T-cell (primary cell): ENCODE results near the gene MCUR1. TPM values are rescaled to one million over a fixed set of nuclear protein-coding genes. Genes with fewer than 3 reads are reported as not detected.
A peak's percentile ranks its signal among the peaks of the same experiment; 100 is the strongest.

Experiments
- ATAC-seq, 4 experiments: fragments of 200-7000 bp in 3 of 4; fragments of 150-1000 bp in 1 of 4; cut with Tn5 transposase; replicated peaks in 1 of 4; 1 replicate in 3 of 4; 2 replicates in 1 of 4; pipeline ENCODE4 v1.10.0; 2021; ENCODE audit warnings: moderate library complexity in 3 of 4, mild to moderate bottlenecking in 2 of 4, moderate number of reproducible peaks in 1 of 4
- CTCF ChIA-PET, 2 donors: fragments of 300-600 bp; sonication (Branson Sonifier 250); formaldehyde crosslinking; loops; one replicate each; lab custom pipeline; 2022; ENCODE audit warnings: antibody characterized with exemption in 2 of 2; lab: Charles Lee
- POLR2A ChIA-PET, 2 donors: fragments of 300-600 bp; sonication (Branson Sonifier 250); formaldehyde crosslinking; loops; one replicate each; lab custom pipeline; 2022; ENCODE audit warnings: antibody characterized with exemption in 2 of 2; lab: Charles Lee
- DNase-seq, 35 experiments: peaks; one replicate each; pipeline versions ENCODE4 v3.0.0 to v3.0.0-alpha.2; 2013 to 2023
- H3K27ac ChIP-seq: one replicate; pipeline ENCODE4 v1.5.1; 2013; ENCODE audit warnings: low read length
- H3K27me3 ChIP-seq, 2 experiments: replicated peaks in 1 of 2; 1 replicate in 1 of 2; 2 replicates in 1 of 2; pipeline versions ENCODE4 v1.6.1 to v1.7.0; 2013; ENCODE audit warnings: low read length in 1 of 2, mixed read lengths in 1 of 2; ENCODE audit not compliant: control insufficient read depth in 2 of 2, insufficient read depth in 2 of 2; ENCODE audit errors: extremely low read depth in 1 of 2
- H3K36me3 ChIP-seq, 2 donors: 1 replicate in 1 of 2; 2 replicates in 1 of 2; pipeline versions ENCODE4 v1.6.1 to v1.7.0; 2013; ENCODE audit warnings: low read length in 1 of 2; ENCODE audit not compliant: control insufficient read depth in 2 of 2, insufficient read depth in 1 of 2; ENCODE audit errors: extremely low read depth in 1 of 2
- H3K4me1 ChIP-seq, 2 experiments: 1 replicate in 1 of 2; 2 replicates in 1 of 2; pipeline versions ENCODE4 v1.6.1 to v1.7.0; 2013; ENCODE audit warnings: low read length in 2 of 2, mixed read lengths in 1 of 2; ENCODE audit not compliant: insufficient read depth in 2 of 2, control insufficient read depth in 1 of 2; ENCODE audit errors: extremely low read depth in 1 of 2
- H3K4me3 ChIP-seq, 2 donors: 1 replicate in 1 of 2; 2 replicates in 1 of 2; pipeline versions ENCODE4 v1.5.1 to v1.7.0; 2013; ENCODE audit warnings: mild to moderate bottlenecking in 2 of 2, low read length in 1 of 2, moderate library complexity in 1 of 2; ENCODE audit not compliant: control insufficient read depth in 1 of 2; ENCODE audit errors: extremely low read depth in 1 of 2
- H3K9me3 ChIP-seq: 2 replicates; pipeline ENCODE4 v1.7.0; 2013
- H3K27ac Mint-ChIP-seq, 2 donors: one replicate each; pipeline ENCODE4 v1.8.0; 2020 to 2021; ENCODE audit warnings: mild to moderate bottlenecking in 2 of 2, mixed read lengths in 2 of 2
- H3K27me3 Mint-ChIP-seq, 2 donors: one replicate each; pipeline ENCODE4 v1.8.0; 2021 to 2022; ENCODE audit warnings: mixed read lengths in 2 of 2
- H3K36me3 Mint-ChIP-seq: one replicate; pipeline ENCODE4 v1.8.0; 2021; ENCODE audit warnings: mixed read lengths
- H3K4me1 Mint-ChIP-seq, 3 donors: one replicate each; pipeline ENCODE4 v1.8.0; 2020 to 2022; ENCODE audit warnings: mixed read lengths in 3 of 3, mild to moderate bottlenecking in 1 of 3
- H3K4me3 Mint-ChIP-seq, 3 donors: one replicate each; pipeline ENCODE4 v1.8.0; 2020 to 2022; ENCODE audit warnings: mild to moderate bottlenecking in 3 of 3, mixed read lengths in 3 of 3, moderate library complexity in 3 of 3
- H3K9me3 Mint-ChIP-seq, 3 donors: one replicate each; pipeline ENCODE4 v1.8.0; 2020 to 2022; ENCODE audit warnings: mixed read lengths in 3 of 3
- WGBS: methylation state at CpG from one replicate; pipeline ENCODE4 v1.1.5; 2013; ENCODE audit warnings: missing lambda C conversion rate; ENCODE audit not compliant: insufficient coverage; 5-methylcytosine and 5-hydroxymethylcytosine counted together
- total RNA-seq, 35 experiments: library from RNA in 6 of 35; stranded (reverse) in 6 of 35; fragments of 120-200 nt in 1 of 35; gene quantifications; one replicate each; pipeline versions ENCODE4 v1.2.1 to v1.2.4 and lab custom pipeline; 2013 to 2026

Gene MCUR1
- total RNA-seq, 5 donors from 2014 or later (not counting 1 experiment from before 2014, with no cell fraction given) = 7.1 to 12.6 (median 9.3) TPM

DNA sequence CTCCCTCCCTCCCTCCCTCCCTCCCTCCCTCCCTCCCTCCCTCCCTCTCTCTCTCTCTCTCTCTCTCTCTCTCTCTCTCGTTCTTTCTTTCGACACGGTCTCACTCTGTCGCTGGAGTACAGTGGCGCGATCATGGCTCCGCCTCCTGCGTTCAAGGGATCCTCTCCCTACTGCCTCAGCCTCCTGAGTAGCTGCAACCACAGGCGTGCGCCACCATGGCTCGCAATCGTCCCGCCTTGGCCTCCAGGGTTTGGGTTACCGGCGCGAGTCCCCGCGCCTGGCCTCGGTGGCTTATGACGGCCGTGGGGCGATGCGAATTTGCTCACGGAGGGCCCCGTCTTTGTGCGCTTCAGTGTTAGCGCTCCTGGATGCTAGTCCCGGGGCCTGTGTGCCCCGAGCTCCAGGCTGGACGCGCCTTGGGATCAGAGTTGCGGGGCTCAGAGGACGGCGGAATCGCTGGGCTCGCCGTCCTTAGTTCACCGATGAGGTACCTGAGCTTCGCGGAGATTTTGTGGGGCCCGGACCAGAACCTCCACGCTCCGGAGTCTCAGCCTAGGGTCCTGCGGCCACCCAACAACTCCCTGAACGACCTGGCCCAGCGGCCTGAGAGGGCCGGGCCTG lies 45.2 kb downstream of the MCUR1 start:
- H3K27me3 ChIP-seq = peaks cover 0 to 2% of the 10 kb centered on the region in 2 experiments
- peaks cover 11 to 20% (median 16%) of the 10 kb centered on the region in 3 donors for H3K4me1 Mint-ChIP-seq
- no peak overlapping the region for H3K27ac ChIP-seq
- no peaks in the 10 kb centered on the region for H3K9me3 ChIP-seq
- no peaks in the 10 kb centered on the region for H3K36me3 Mint-ChIP-seq
- CTCF ChIA-PET = interaction anchor here in 1 of 2 donors (0.6 kb wide), 1 partner anchor 138 kb away, joined by 4 read pairs; no protein-coding TSS in a partner anchor
- no peaks in the 10 kb centered on the region for H3K36me3 ChIP-seq
- DNase-seq = no peak
- POLR2A ChIA-PET = no interaction called here
- no peak overlapping the region for H3K4me3 ChIP-seq
- H3K4me1 ChIP-seq = peaks cover 0 to 9% of the 10 kb centered on the region in 2 experiments
- peaks cover 0 to 1% of the 10 kb centered on the region in 2 donors for H3K27me3 Mint-ChIP-seq
- WGBS = 95% methylated on average over 43 of the region's 47 CpGs
- no peak for ATAC-seq
- no peak overlapping the region for H3K4me3 Mint-ChIP-seq
- no peak overlapping the region for H3K27ac Mint-ChIP-seq
- no peaks in the 10 kb centered on the region for H3K9me3 Mint-ChIP-seq

DNA sequence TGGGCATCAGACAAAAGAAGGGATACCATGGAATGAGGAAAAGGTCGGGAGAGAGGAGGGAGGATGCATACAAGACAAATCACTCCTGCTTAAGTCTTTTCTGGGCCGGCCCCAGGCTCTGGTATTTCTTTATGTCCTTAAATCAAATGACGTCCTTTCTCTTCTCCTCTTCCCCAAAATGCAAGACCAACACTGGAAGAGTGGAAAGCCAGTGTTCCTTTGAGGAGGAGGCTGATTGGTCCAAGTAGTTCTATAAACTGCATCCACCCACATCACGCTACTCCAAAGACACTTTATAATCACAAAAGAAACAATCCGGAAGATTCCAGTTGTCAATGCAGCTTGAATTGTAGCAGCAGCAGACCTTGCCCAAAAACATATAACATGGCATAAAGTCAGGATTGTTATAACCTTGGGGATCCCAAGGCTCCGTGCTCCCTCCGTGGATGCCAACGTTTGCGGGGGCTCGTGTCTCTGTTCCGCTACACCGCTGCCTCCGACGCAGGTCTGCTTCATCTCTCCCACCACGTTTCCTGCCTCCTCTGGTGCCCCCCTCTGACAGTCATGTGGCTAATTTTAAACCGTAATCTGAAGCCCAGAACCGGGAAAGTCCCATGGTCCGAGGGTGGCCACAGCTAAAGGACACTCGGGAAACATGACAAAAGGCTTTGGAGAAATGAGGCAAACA lies 47.1 kb downstream of the MCUR1 start:
- 14% methylated on average over 15 of the region's 19 CpGs for WGBS
- Mint-ChIP-seq H3K27me3 (peaks cover 0 to 1% of the 10 kb centered on the region in 2 donors), H3K36me3 (no peaks in the 10 kb centered on the region), H3K27ac (peak overlapping the region in 1 of 2 donors; percentile 8), H3K4me1 (peaks cover 23 to 37% (median 32%) of the 10 kb centered on the region in 3 donors), H3K9me3 (no peaks in the 10 kb centered on the region), H3K4me3 (peak overlapping the region; percentile 47 to 77 (median 61))
- H3K9me3 ChIP-seq = no peaks in the 10 kb centered on the region
- ChIA-PET CTCF (interaction anchor here in 1 of 2 donors (0.8 kb wide), 1 partner anchor 151 kb away, joined by 3 read pairs; no protein-coding TSS in a partner anchor), POLR2A (no interaction called here)
- peak in 30 of 35 experiments; percentile 5 to 64 (median 31) for DNase-seq
- peaks cover 0 to 2% of the 10 kb centered on the region in 2 experiments for H3K27me3 ChIP-seq
- H3K4me3 ChIP-seq = peak overlapping the region; percentile 10 to 52
- H3K27ac ChIP-seq = no peak overlapping the region
- ATAC-seq = peak; percentile 80 to 87 (median 81)
- peaks cover 13 to 21% of the 10 kb centered on the region in 2 experiments for H3K4me1 ChIP-seq
- no peaks in the 10 kb centered on the region for H3K36me3 ChIP-seq

DNA sequence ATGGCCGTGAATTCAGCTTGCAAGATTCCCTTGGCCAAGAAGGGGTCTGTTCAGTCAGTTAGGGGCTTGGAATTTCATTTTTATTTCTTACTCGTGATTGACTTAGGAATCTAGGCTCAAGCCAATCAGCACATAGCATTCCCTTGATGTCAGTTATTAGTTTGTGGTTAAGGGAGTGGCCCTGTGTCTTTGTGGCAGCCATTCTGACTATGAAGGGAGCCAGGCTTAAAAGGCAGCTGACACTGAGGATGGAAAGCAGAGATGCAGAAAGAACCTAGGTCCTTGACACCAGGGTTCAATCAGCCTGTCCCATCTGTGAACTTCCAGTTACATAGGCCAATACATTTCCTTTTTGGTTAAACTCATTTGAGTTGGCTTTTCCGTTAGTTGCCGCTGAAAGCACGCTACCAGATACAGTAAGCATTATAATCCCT lies 48.1 kb downstream of the MCUR1 start:
- Mint-ChIP-seq H3K36me3 (no peaks in the 10 kb centered on the region), H3K4me3 (peak overlapping the region in 1 of 3 donors; percentile 37), H3K4me1 (peaks cover 26 to 42% (median 37%) of the 10 kb centered on the region in 3 donors), H3K9me3 (no peaks in the 10 kb centered on the region), H3K27me3 (peaks cover 0 to 1% of the 10 kb centered on the region in 2 donors), H3K27ac (no peak overlapping the region)
- CTCF ChIA-PET = interaction anchor here in 1 of 2 donors (0.8 kb wide), 1 partner anchor 150 kb away, joined by 3 read pairs; no protein-coding TSS in a partner anchor
- Histone ChIP-seq H3K36me3 (no peaks in the 10 kb centered on the region), H3K27ac (no peak overlapping the region), H3K4me3 (no peak overlapping the region), H3K27me3 (peaks cover 0 to 2% of the 10 kb centered on the region in 2 experiments), H3K9me3 (no peaks in the 10 kb centered on the region), H3K4me1 (peaks cover 13 to 24% of the 10 kb centered on the region in 2 experiments)
- DNase-seq = no peak
- 100% methylated on average over 1 of the region's 5 CpGs for WGBS
- POLR2A ChIA-PET = no interaction called here
- ATAC-seq = no peak

DNA sequence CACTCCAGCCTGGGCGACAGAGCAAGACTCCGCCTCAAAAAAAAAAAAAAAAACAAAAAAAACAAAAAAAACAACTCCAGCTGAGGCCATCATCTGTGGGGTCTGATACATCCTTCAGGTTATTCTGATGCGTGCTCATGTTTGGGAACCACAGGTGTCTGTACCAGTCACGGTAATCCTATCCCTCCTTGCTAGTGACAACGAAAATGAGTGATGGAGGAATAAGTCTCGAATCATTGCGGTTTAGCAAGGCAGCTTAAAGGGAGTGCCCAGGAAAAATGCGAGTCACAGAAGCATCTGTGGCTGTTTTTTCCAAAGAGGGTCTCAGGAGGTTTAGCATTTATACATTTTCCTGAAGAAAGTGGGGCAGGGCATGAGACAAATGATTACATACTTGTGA lies 48.8 kb downstream of the MCUR1 start:
- peaks cover 13 to 24% of the 10 kb centered on the region in 2 experiments for H3K4me1 ChIP-seq
- no peak overlapping the region for H3K27ac Mint-ChIP-seq
- peaks cover 26 to 42% (median 37%) of the 10 kb centered on the region in 3 donors for H3K4me1 Mint-ChIP-seq
- peaks cover 0 to 1% of the 10 kb centered on the region in 2 donors for H3K27me3 Mint-ChIP-seq
- peaks cover 0 to 2% of the 10 kb centered on the region in 2 experiments for H3K27me3 ChIP-seq
- DNase-seq = no peak
- H3K4me3 ChIP-seq = no peak overlapping the region
- H3K27ac ChIP-seq = no peak overlapping the region
- POLR2A ChIA-PET = no interaction called here
- H3K9me3 Mint-ChIP-seq = no peaks in the 10 kb centered on the region
- ATAC-seq = no peak
- H3K36me3 Mint-ChIP-seq = no peaks in the 10 kb centered on the region
- 100% methylated on average over 4 of the region's 8 CpGs for WGBS
- H3K9me3 ChIP-seq = no peaks in the 10 kb centered on the region
- no peak overlapping the region for H3K4me3 Mint-ChIP-seq
- CTCF ChIA-PET = no interaction called here
- H3K36me3 ChIP-seq = no peaks in the 10 kb centered on the region

DNA sequence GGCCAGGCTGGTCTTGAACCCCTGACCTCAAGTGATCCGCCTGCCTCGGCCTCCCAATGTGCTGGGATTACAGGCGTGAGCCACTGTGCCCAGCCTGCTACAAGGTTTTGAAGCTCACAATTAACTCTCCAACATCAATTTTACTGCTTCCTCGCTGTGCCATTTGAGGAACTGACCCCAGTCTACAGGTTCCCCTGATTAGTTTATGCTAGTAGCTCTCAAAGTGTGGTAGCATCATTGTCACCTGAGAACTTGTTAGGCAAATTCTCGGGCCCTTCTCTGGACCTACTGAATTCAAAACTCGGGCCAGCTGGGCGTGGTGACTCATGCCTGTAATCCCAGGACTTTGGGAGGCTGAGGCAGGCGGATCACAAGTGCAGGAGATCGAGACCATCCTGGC lies 49.4 kb downstream of the MCUR1 start:
- Histone ChIP-seq H3K36me3 (no peaks in the 10 kb centered on the region), H3K4me1 (peaks cover 13 to 24% of the 10 kb centered on the region in 2 experiments), H3K9me3 (no peaks in the 10 kb centered on the region), H3K27me3 (peaks cover 0 to 2% of the 10 kb centered on the region in 2 experiments), H3K4me3 (no peak overlapping the region), H3K27ac (no peak overlapping the region)
- Mint-ChIP-seq H3K4me1 (peaks cover 26 to 42% (median 37%) of the 10 kb centered on the region in 3 donors), H3K27me3 (peaks cover 0 to 1% of the 10 kb centered on the region in 2 donors), H3K9me3 (no peaks in the 10 kb centered on the region), H3K4me3 (no peak overlapping the region), H3K27ac (no peak overlapping the region), H3K36me3 (no peaks in the 10 kb centered on the region)
- WGBS = 95% methylated on average over 6 of the region's 9 CpGs
- DNase-seq = no peak
- no peak for ATAC-seq
- ChIA-PET POLR2A (no interaction called here), CTCF (no interaction called here)

DNA sequence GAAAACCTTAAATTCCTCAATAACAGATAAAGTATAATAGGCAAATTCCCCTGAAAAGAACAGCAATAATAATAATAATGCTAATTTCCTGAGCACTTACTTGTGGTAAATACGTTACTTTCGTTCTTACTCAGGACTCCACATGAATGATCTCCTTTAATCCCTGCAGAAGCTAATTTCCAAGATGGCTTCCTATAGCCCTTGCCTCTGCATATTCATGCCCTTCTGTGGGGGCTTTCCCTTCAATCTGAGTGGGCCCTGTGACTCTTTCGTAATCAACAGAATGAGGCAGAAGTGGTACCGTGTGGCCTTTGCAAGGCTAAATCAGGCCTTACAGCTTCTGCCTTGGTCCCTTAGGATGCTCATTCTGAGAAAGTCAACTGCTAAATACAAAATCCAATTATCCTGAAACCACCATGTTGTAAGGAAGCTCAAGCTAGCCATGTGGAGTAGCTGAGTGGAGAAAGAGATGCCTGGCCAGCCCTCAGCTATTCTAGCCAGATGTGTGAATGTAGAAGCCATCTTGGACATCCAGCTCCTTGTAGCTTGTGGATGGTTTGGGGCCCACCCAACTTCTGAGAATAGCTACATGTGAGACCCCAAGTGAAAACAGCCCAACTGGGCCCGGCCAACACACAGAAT lies 50.5 kb downstream of the MCUR1 start:
- Mint-ChIP-seq H3K27ac (no peak overlapping the region), H3K9me3 (no peaks in the 10 kb centered on the region), H3K36me3 (no peaks in the 10 kb centered on the region), H3K4me3 (no peak overlapping the region), H3K4me1 (peaks cover 26 to 50% (median 40%) of the 10 kb centered on the region in 3 donors), H3K27me3 (peaks cover 0 to 1% of the 10 kb centered on the region in 2 donors)
- ChIA-PET CTCF (interaction anchor here in 1 of 2 donors (0.5 to 1.2 kb wide), 4 partner anchors 14 to 443 kb away, joined by 3 to 4 read pairs (median 4); no protein-coding TSS in a partner anchor), POLR2A (interaction anchor here in 1 of 2 donors (0.7 kb wide), 1 partner anchor 478 kb away, joined by 3 read pairs; no protein-coding TSS in a partner anchor)
- Histone ChIP-seq H3K36me3 (no peaks in the 10 kb centered on the region), H3K27me3 (peaks cover 0 to 2% of the 10 kb centered on the region in 2 experiments), H3K9me3 (no peaks in the 10 kb centered on the region), H3K27ac (no peak overlapping the region), H3K4me1 (peaks cover 13 to 24% of the 10 kb centered on the region in 2 experiments), H3K4me3 (no peak overlapping the region)
- WGBS = 61% methylated on average over 3 of the region's 5 CpGs
- no peak for ATAC-seq
- DNase-seq = peak in 1 of 35 experiments; percentile 29
